Natural killer cell (primary cell): ENCODE data around the gene MTRF1L. TPM values are rescaled to one million over a fixed set of nuclear protein-coding genes. Genes with fewer than 3 reads are reported as not detected.

ENCODE experiments used
- ATAC-seq, 3 donors: fragments of 150-1000 bp in 2 of 3; fragments of 200-7000 bp in 1 of 3; cut with Tn5 transposase; 1 replicate in 1 of 3; 2 replicates in 2 of 3; pipeline ENCODE4 v1.10.0; 2021; ENCODE audit warnings: mild to moderate bottlenecking in 2 of 3, moderate library complexity in 2 of 3
- DNase-seq, 2 donors: peaks; one replicate each; pipeline versions ENCODE4 v3.0.0 to v3.0.0-alpha.2; 2013 to 2021; ENCODE audit warnings: mixed read lengths in 1 of 2
- H3K27ac ChIP-seq: one replicate; pipeline ENCODE4 v1.5.1; 2013; ENCODE audit warnings: mild to moderate bottlenecking, low read length
- H3K27me3 ChIP-seq: one replicate; pipeline ENCODE4 v1.6.1; 2013; ENCODE audit warnings: low read length; ENCODE audit not compliant: control insufficient read depth, insufficient read depth
- H3K36me3 ChIP-seq: one replicate; pipeline ENCODE4 v1.6.1; 2013; ENCODE audit warnings: low read length; ENCODE audit not compliant: control insufficient read depth, insufficient read depth
- H3K4me1 ChIP-seq: one replicate; pipeline ENCODE4 v1.6.1; 2013; ENCODE audit warnings: low read length; ENCODE audit not compliant: control insufficient read depth, insufficient read depth
- H3K4me3 ChIP-seq: one replicate; pipeline ENCODE4 v1.5.1; 2013; ENCODE audit warnings: low read length
- H3K9me3 ChIP-seq: one replicate; pipeline ENCODE4 v1.6.1; 2013; ENCODE audit warnings: low read length; ENCODE audit not compliant: control insufficient read depth, insufficient read depth
- H3K27ac Mint-ChIP-seq, 2 donors: one replicate each; pipeline ENCODE4 v1.8.0; 2022; ENCODE audit warnings: mild to moderate bottlenecking in 2 of 2, mixed read lengths in 2 of 2, moderate library complexity in 1 of 2
- H3K27me3 Mint-ChIP-seq, 2 donors: one replicate each; pipeline ENCODE4 v1.8.0; 2022; ENCODE audit warnings: low read depth in 2 of 2, mixed read lengths in 2 of 2
- H3K36me3 Mint-ChIP-seq: one replicate; pipeline ENCODE4 v1.8.0; 2022; ENCODE audit warnings: mixed read lengths
- H3K4me1 Mint-ChIP-seq, 2 donors: one replicate each; pipeline ENCODE4 v1.8.0; 2022; ENCODE audit warnings: mixed read lengths in 2 of 2
- H3K4me3 Mint-ChIP-seq: one replicate; pipeline ENCODE4 v1.8.0; 2022; ENCODE audit warnings: mild to moderate bottlenecking, moderate library complexity, mixed read lengths
- H3K9me3 Mint-ChIP-seq, 2 donors: one replicate each; pipeline ENCODE4 v1.8.0; 2022; ENCODE audit warnings: mixed read lengths in 2 of 2
- CTCF ChIP-seq: fragments of 200-600 bp; IDR thresholded peaks from one replicate; pipeline ENCODE4 v1.8.0; 2022; ENCODE audit warnings: antibody characterized with exemption
- WGBS: methylation state at CpG from one replicate; pipeline ENCODE4 v1.1.7; 2013; ENCODE audit warnings: missing lambda C conversion rate; ENCODE audit not compliant: insufficient coverage; 5-methylcytosine and 5-hydroxymethylcytosine counted together
- intact Hi-C: fragments of 100-400 bp; cut with micrococcal nuclease; formaldehyde crosslinking; loops from one replicate; pipeline ENCODE4 v1.14.2; 2022
- total RNA-seq, 4 donors: library from RNA; stranded (reverse); fragments of 120-200 nt in 1 of 4; gene quantifications; one replicate each; pipeline versions ENCODE4 v1.2.3 to v1.2.4, GENCODE V29; 2013 to 2022

Gene MTRF1L
- total RNA-seq, 3 donors from 2014 or later (not counting 1 experiment from before 2014, with no cell fraction given) = 17.6 to 24.7 (median 21.6) TPM

GRCh38 chr6:152943260-152943897 is 59.1 kb downstream of the MTRF1L start:
- H3K9me3 Mint-ChIP-seq = no peaks in the 10 kb centered on the region
- peaks cover 6 to 8% of the 10 kb centered on the region in 2 donors for H3K4me1 Mint-ChIP-seq
- Histone ChIP-seq H3K27me3 (peaks cover 4% of the 10 kb centered on the region), H3K27ac (no peak overlapping the region), H3K4me3 (no peak overlapping the region), H3K4me1 (no peaks in the 10 kb centered on the region), H3K36me3 (no peaks in the 10 kb centered on the region), H3K9me3 (no peaks in the 10 kb centered on the region)
- 100% methylated on average over 1 of the region's 2 CpGs for WGBS
- TF ChIP-seq CTCF = no peak
- H3K4me3 Mint-ChIP-seq = no peak overlapping the region
- intact Hi-C loops = no loop called here
- H3K36me3 Mint-ChIP-seq = no peaks in the 10 kb centered on the region
- peaks cover 14 to 67% of the 10 kb centered on the region in 2 donors for H3K27me3 Mint-ChIP-seq
- H3K27ac Mint-ChIP-seq = no peak overlapping the region
- no peak for DNase-seq
- ATAC-seq = no peak

- intact Hi-C loops = no loop called here
- Mint-ChIP-seq H3K4me1 (no peaks in the 10 kb centered on the region), H3K4me3 (no peak overlapping the region), H3K9me3 (no peaks in the 10 kb centered on the region), H3K27me3 (peaks cover 10 to 65% of the 10 kb centered on the region in 2 donors), H3K36me3 (no peaks in the 10 kb centered on the region), H3K27ac (no peak overlapping the region)
- WGBS = 73% methylated on average over 1 of the region's 1 CpG
- no peaks in the 10 kb centered on the region for H3K4me1 ChIP-seq
- ATAC-seq (no peak), DNase-seq (no peak)
- H3K4me3 ChIP-seq = no peak overlapping the region
- H3K27ac ChIP-seq = no peak overlapping the region
- TF ChIP-seq CTCF = no peak
- H3K36me3 ChIP-seq = no peaks in the 10 kb centered on the region
- H3K27me3 ChIP-seq = peaks cover 4% of the 10 kb centered on the region
- no peaks in the 10 kb centered on the region for H3K9me3 ChIP-seq
These were observed 60.1 kb downstream of the MTRF1L start for GRCh38 chr6:152942319-152942869.

- Mint-ChIP-seq H3K27ac (no peak overlapping the region), H3K27me3 (peaks cover 12 to 60% of the 10 kb centered on the region in 2 donors), H3K4me1 (no peaks in the 10 kb centered on the region), H3K4me3 (no peak overlapping the region), H3K9me3 (no peaks in the 10 kb centered on the region), H3K36me3 (no peaks in the 10 kb centered on the region)
- no peaks in the 10 kb centered on the region for H3K4me1 ChIP-seq
- TF ChIP-seq CTCF = no peak
- DNase-seq (no peak), ATAC-seq (no peak)
- no peaks in the 10 kb centered on the region for H3K9me3 ChIP-seq
- intact Hi-C loops = no loop called here
- H3K27ac ChIP-seq = no peak overlapping the region
- no peak overlapping the region for H3K4me3 ChIP-seq
- H3K36me3 ChIP-seq = no peaks in the 10 kb centered on the region
- H3K27me3 ChIP-seq = peaks cover 6% of the 10 kb centered on the region
These were observed 60.8 kb downstream of the MTRF1L start for GRCh38 chr6:152941746-152942145.

Other genes starting within 250 kb of the MTRF1L start
- 10 to 100 TPM in 1 of 3 donors, 1 to 10 TPM in 2; 5.9 to 11.2 (median 9.6) TPM for gene FBXO5, start 19.7 kb downstream of the MTRF1L start, total RNA-seq
- gene RGS17, start 128.6 kb upstream of the MTRF1L start, total RNA-seq = 1 to 10 TPM in 1 of 3 donors, under 1 TPM in 2; 0.45 to 1.9 (median 0.55) TPM